K562 (cell line): ENCODE results near the gene LUZP4. TPM values are rescaled to one million over a fixed set of nuclear protein-coding genes. Genes with fewer than 3 reads are reported as not detected.

Experiments used
- polyA plus RNA-seq, 8 experiments: library from polyadenylated mRNA; depleted of rRNA in 4 of 8; stranded (reverse) in 5 of 8; unstranded in 3 of 8; fragments of >200 nt; fragmentation: Nextera tagmentation in 2 of 8; fragmentation: Illumina TruSeq in 1 of 8; extraction: Ambion mirVana in 2 of 8; extraction: Trizol in 1 of 8; gene quantifications; 2 replicates each; pipeline versions ENCODE4 v1.2.1 to v1.2.3, GENCODE V29; 2011 to 2014; ENCODE audit warnings: inconsistent platforms in 1 of 8, missing spikeins in 1 of 8
- total RNA-seq, 7 experiments: library from RNA; depleted of rRNA in 6 of 7; stranded (reverse); fragments of >200 nt in 6 of 7; fragmentation: Illumina TruSeq in 2 of 7; extraction: Trizol in 2 of 7; gene quantifications; 2 replicates each; pipeline versions ENCODE4 v1.2.1 to v1.2.3, GENCODE V29; 2011 to 2021; ENCODE audit warnings: low replicate concordance in 1 of 7

Gene LUZP4
- total and polyA plus RNA-seq, 9 of the 15 experiments (the other 6 are each of a cell fraction or from before 2014, with no cell fraction given) = 0.16 to 1.1 (median 0.36) TPM

Other genes with a start within 250 kb of the LUZP4 start
- gene RBMXL3, start 100.3 kb upstream of the LUZP4 start, total RNA-seq (2014; rRNA removed) = not detected in 2 replicates
- not detected in 2 replicates for gene RBMXL3, start 100.3 kb upstream of the LUZP4 start, total RNA-seq (2014; rRNA removed; fragmentation: Illumina TruSeq; extraction: Trizol)
- gene RBMXL3, start 100.3 kb upstream of the LUZP4 start, total RNA-seq (2015; rRNA removed; fragmentation: Illumina TruSeq; extraction: Trizol) = 0.04 TPM in 1 of 2 replicates, not detected in the other
- 0.29 and 0.31 TPM in 2 replicates for gene RBMXL3, start 100.3 kb upstream of the LUZP4 start, total RNA-seq (2021)
- gene RBMXL3, start 100.3 kb upstream of the LUZP4 start, polyA plus RNA-seq (2011; rRNA removed) = not detected in 2 replicates
- 0.03 and 0.22 TPM in 2 replicates for gene RBMXL3, start 100.3 kb upstream of the LUZP4 start, polyA plus RNA-seq (2014; fragmentation: Illumina TruSeq; extraction: Trizol)
- not detected for gene RBMXL3, start 100.3 kb upstream of the LUZP4 start, polyA plus RNA-seq (2014; fragmentation: Nextera tagmentation; extraction: Ambion mirVana)
- not detected in 2 replicates for gene RBMXL3, start 100.3 kb upstream of the LUZP4 start, polyA plus RNA-seq (2014; rRNA removed)
- gene LRCH2, start 55.6 kb upstream of the LUZP4 start, total RNA-seq (2014; rRNA removed) = 1.5 and 2.2 TPM in 2 replicates
- gene LRCH2, start 55.6 kb upstream of the LUZP4 start, total RNA-seq (2014; rRNA removed; fragmentation: Illumina TruSeq; extraction: Trizol) = 4.4 and 4.7 TPM in 2 replicates
- 6.4 and 7.2 TPM in 2 replicates for gene LRCH2, start 55.6 kb upstream of the LUZP4 start, total RNA-seq (2015; rRNA removed; fragmentation: Illumina TruSeq; extraction: Trizol)
- 2.6 TPM in 2 replicates for gene LRCH2, start 55.6 kb upstream of the LUZP4 start, total RNA-seq (2021)
- gene LRCH2, start 55.6 kb upstream of the LUZP4 start, polyA plus RNA-seq (2011; rRNA removed) = 1.3 and 6.3 TPM in 2 replicates
- 2.1 and 2.9 TPM in 2 replicates for gene LRCH2, start 55.6 kb upstream of the LUZP4 start, polyA plus RNA-seq (2014; fragmentation: Illumina TruSeq; extraction: Trizol)
- gene LRCH2, start 55.6 kb upstream of the LUZP4 start, polyA plus RNA-seq (2014; fragmentation: Nextera tagmentation; extraction: Ambion mirVana) = 1 to 10 TPM; 2.4 to 3.9 TPM
- gene LRCH2, start 55.6 kb upstream of the LUZP4 start, polyA plus RNA-seq (2014; rRNA removed) = 1.4 and 1.6 TPM in 2 replicates